Transverse colon (tissue), 3 donors: ENCODE results near the gene DDHD1.

Experiments
- CTCF ChIP-seq, 5 experiments: fragments of 200-600 bp in 3 of 5; fragments of 450-650 bp in 2 of 5; sonication (generic) in 3 of 5; IDR thresholded peaks; 1 replicate in 2 of 5; 2 replicates in 3 of 5; pipeline ENCODE4 v1.5.1; 2016 to 2017; ENCODE audit warnings: antibody characterized with exemption in 5 of 5, inconsistent platforms in 3 of 5, mild to moderate bottlenecking in 2 of 5, moderate library complexity in 1 of 5
- EP300 ChIP-seq: sonication (generic); formaldehyde crosslinking; IDR thresholded peaks from one replicate; pipeline ENCODE4 v1.6.1; 2017; ENCODE audit warnings: antibody characterized with exemption, low read depth
- POLR2A ChIP-seq: fragments of 450-650 bp; IDR thresholded peaks from one replicate; pipeline ENCODE4 v1.6.1; 2016; ENCODE audit warnings: antibody characterized with exemption, mild to moderate bottlenecking, moderate library complexity

DNA sequence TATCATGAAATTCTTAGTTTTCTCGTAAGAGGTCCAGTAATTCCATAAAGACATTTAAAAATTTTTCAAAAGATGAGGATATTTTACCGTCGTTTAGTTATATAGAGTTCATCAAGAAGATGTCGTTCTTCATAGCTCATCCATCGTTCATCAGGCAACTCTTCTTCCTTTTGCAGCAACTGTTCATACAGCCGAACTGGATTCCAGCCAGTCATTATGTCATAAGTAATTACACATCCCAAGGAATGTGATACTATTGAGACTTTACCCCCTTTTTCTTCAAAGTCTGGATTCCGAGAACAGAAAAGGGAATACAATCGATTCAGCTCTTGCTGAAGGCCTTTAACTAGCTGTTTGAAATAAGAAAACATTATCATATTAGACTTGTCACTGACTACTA is 90.3 kb downstream of the DDHD1 start:
- no peak for TF ChIP-seq POLR2A
- no peak for TF ChIP-seq CTCF (IDR thresholded peaks at IDR 0.05)
- no peak for TF ChIP-seq EP300
